ENCODE results near the gene PBX3. TPM values are rescaled to one million over a fixed set of nuclear protein-coding genes. Genes with fewer than 3 reads are reported as not detected.
"Not testable (repeated sequence)": the region's sequence is repeated elsewhere in the genome, so short reads cannot be mapped to it uniquely, and the experiment has no call there.

Gene PBX3
- total RNA-seq, 1 donor = 27.6 TPM

- DNase-seq (ENCODE audit: low read depth) = no peak
- no peak overlapping the region for H3K4me3 ChIP-seq (ENCODE audit: low read depth, low read length)
- TF ChIP-seq CTCF (IDR thresholded peaks at IDR 0.05; ENCODE audit: insufficient read depth, low read depth, low read length) = no peak
These were observed 20.2 kb downstream of the PBX3 start for GRCh38 chr9:125767349-125767748.

- no peak overlapping the region for H3K4me3 ChIP-seq (ENCODE audit: low read depth, low read length)
- DNase-seq (ENCODE audit: low read depth) = no peak
- TF ChIP-seq CTCF (IDR thresholded peaks at IDR 0.05; ENCODE audit: insufficient read depth, low read depth, low read length) = no peak
These were observed 21.6 kb downstream of the PBX3 start for GRCh38 chr9:125768803-125769202.

- DNase-seq (ENCODE audit: low read depth) = no peak
- no peak overlapping the region for H3K4me3 ChIP-seq (ENCODE audit: low read depth, low read length)
- TF ChIP-seq CTCF (IDR thresholded peaks at IDR 0.05; ENCODE audit: insufficient read depth, low read depth, low read length) = no peak
These were observed 23.9 kb downstream of the PBX3 start for GRCh38 chr9:125771037-125771436.

- no peak for TF ChIP-seq CTCF (IDR thresholded peaks at IDR 0.05; ENCODE audit: insufficient read depth, low read depth, low read length)
- no peak for DNase-seq (ENCODE audit: low read depth)
- H3K4me3 ChIP-seq (ENCODE audit: low read depth, low read length) = no peak overlapping the region
These were observed 25.6 kb downstream of the PBX3 start for GRCh38 chr9:125772740-125773139.

GRCh38 chr9:125774106-125774505 lies 26.9 kb downstream of the PBX3 start:
- H3K4me3 ChIP-seq (ENCODE audit: low read depth, low read length) = no peak overlapping the region
- no peak for TF ChIP-seq CTCF (IDR thresholded peaks at IDR 0.05; ENCODE audit: insufficient read depth, low read depth, low read length)
- no peak for DNase-seq (ENCODE audit: low read depth)

- not testable (repeated sequence) for DNase-seq (ENCODE audit: low read depth); H3K4me3 ChIP-seq (ENCODE audit: low read depth, low read length)
These were observed 29.6 kb downstream of the PBX3 start for GRCh38 chr9:125776789-125777188.

GRCh38 chr9:125778538-125779219 lies 31.5 kb downstream of the PBX3 start:
- not testable (repeated sequence) for DNase-seq (ENCODE audit: low read depth); H3K4me3 ChIP-seq (ENCODE audit: low read depth, low read length)

- not testable (repeated sequence) for DNase-seq (ENCODE audit: low read depth); H3K4me3 ChIP-seq (ENCODE audit: low read depth, low read length)
These were observed 32.0 kb downstream of the PBX3 start for GRCh38 chr9:125779220-125779565.
